H1 (cell line): ENCODE measurements around the gene XRN2. TPM values are rescaled to one million over a fixed set of nuclear protein-coding genes. Genes with fewer than 3 reads are reported as not detected.

Source experiments
- CTCF ChIA-PET: fragments of 300-600 bp; sonication (Branson Sonifier 250); formaldehyde crosslinking; loops from one replicate; lab custom pipeline; 2021; ENCODE audit not compliant: partially characterized antibody; lab: Charles Lee
- POLR2A ChIA-PET: fragments of 300-600 bp; sonication (Branson Sonifier 250); formaldehyde crosslinking; loops from one replicate; lab custom pipeline; 2021; ENCODE audit warnings: inconsistent platforms; ENCODE audit not compliant: partially characterized antibody; lab: Charles Lee
- DNase-seq, 2 experiments: peaks; one replicate each; pipeline versions ENCODE4 v3.0.0 to v3.0.0-alpha.2; 2010 to 2022; ENCODE audit warnings: low spot score in 2 of 2, low read depth in 1 of 2, mixed read lengths in 1 of 2
- FAIRE-seq: peaks from 2 replicates; lab custom pipeline; 2011; peaks lifted over from hg19 to GRCh38; lab: Jason Lieb, UNC
- H2AFZ ChIP-seq: 2 replicates; pipeline ENCODE4 v1.8.1; 2012; ENCODE audit warnings: low read length, inconsistent platforms
- H2AK5ac ChIP-seq: 2 replicates; pipeline ENCODE4 v1.6.1; 2013; ENCODE audit warnings: low read depth, low read length
- H2BK120ac ChIP-seq: replicated peaks from 2 replicates; pipeline ENCODE3; 2013; ENCODE audit warnings: low read depth, low read length, inconsistent platforms
- H2BK12ac ChIP-seq: 2 replicates; pipeline ENCODE4 v1.6.1; 2013; ENCODE audit warnings: low read depth, low read length
- H2BK15ac ChIP-seq: 2 replicates; pipeline ENCODE4 v1.6.1; 2013; ENCODE audit warnings: low read length
- H2BK20ac ChIP-seq: 2 replicates; pipeline ENCODE4 v1.6.1; 2013; ENCODE audit warnings: low read length
- H2BK5ac ChIP-seq: 2 replicates; pipeline ENCODE4 v1.6.1; 2013; ENCODE audit warnings: low read depth, low read length
- H3K14ac ChIP-seq: 2 replicates; pipeline ENCODE4 v1.6.1; 2013; ENCODE audit warnings: inconsistent platforms; ENCODE audit not compliant: insufficient read length
- H3K18ac ChIP-seq: 2 replicates; pipeline ENCODE4 v1.6.1; 2013; ENCODE audit warnings: low read length; ENCODE audit errors: extremely low read depth
- H3K23ac ChIP-seq: 2 replicates; pipeline ENCODE4 v1.6.1; 2013; ENCODE audit warnings: inconsistent platforms; ENCODE audit not compliant: insufficient read length
- H3K23me2 ChIP-seq: 2 replicates; pipeline ENCODE4 v1.6.1; 2013; ENCODE audit warnings: low read depth, low read length
- H3K27ac ChIP-seq: 2 replicates; pipeline ENCODE4 v1.6.1; 2011; ENCODE audit warnings: low read depth, low read length, inconsistent platforms
- H3K27me3 ChIP-seq, 4 experiments: replicated peaks in 1 of 4; 1 replicate in 1 of 4; 2 replicates in 3 of 4; pipeline versions ENCODE4 v1.6.1 to v1.8.1; 2011 to 2013; ENCODE audit warnings: low read length in 3 of 4, mild to moderate bottlenecking in 3 of 4, inconsistent platforms in 2 of 4, mixed read lengths in 2 of 4, moderate library complexity in 1 of 4; ENCODE audit not compliant: control insufficient read depth in 3 of 4, insufficient read depth in 3 of 4; ENCODE audit errors: extremely low read depth in 1 of 4
- H3K36me3 ChIP-seq, 4 experiments: 2 replicates each; pipeline versions ENCODE4 v1.6.1 to v1.8.1; 2011 to 2013; ENCODE audit warnings: mild to moderate bottlenecking in 4 of 4, low read length in 3 of 4, moderate library complexity in 2 of 4, control low read depth in 1 of 4, inconsistent platforms in 1 of 4; ENCODE audit not compliant: insufficient read depth in 4 of 4, control insufficient read depth in 2 of 4
- H3K4ac ChIP-seq: replicated peaks from 2 replicates; pipeline ENCODE3; 2013; ENCODE audit warnings: low read length, low read depth, mixed read lengths, inconsistent platforms; ENCODE audit not compliant: insufficient read length
- H3K4me1 ChIP-seq, 4 experiments: replicated peaks in 1 of 4; 1 replicate in 1 of 4; 2 replicates in 3 of 4; pipeline versions ENCODE4 v1.6.1 to v1.8.1; 2011 to 2013; ENCODE audit warnings: low read length in 3 of 4, inconsistent platforms in 2 of 4, mixed read lengths in 1 of 4; ENCODE audit not compliant: insufficient read depth in 4 of 4, control insufficient read depth in 3 of 4
- H3K4me2 ChIP-seq, 2 experiments: 2 replicates each; pipeline versions ENCODE4 v1.6.1 to v1.8.1; 2011 to 2013; ENCODE audit warnings: low read depth in 2 of 2, low read length in 2 of 2, control low read depth in 1 of 2, inconsistent platforms in 1 of 2, mild to moderate bottlenecking in 1 of 2; ENCODE audit not compliant: insufficient read depth in 1 of 2
- H3K4me3 ChIP-seq, 4 experiments: fragments of 200-600, 300-600 bp in 1 of 4; sonication (generic), shearing (Covaris generic), sonication (Bioruptor Twin) in 1 of 4; 2 replicates each; pipeline versions ENCODE4 v1.5.1 to v1.8.1; 2011 to 2016; ENCODE audit warnings: low read length in 4 of 4, low read depth in 3 of 4, control low read depth in 2 of 4, inconsistent platforms in 2 of 4, mild to moderate bottlenecking in 2 of 4, mixed read lengths in 1 of 4, moderate library complexity in 1 of 4; ENCODE audit not compliant: insufficient read depth in 2 of 4; ENCODE audit errors: extremely low read depth in 1 of 4
- H3K56ac ChIP-seq: replicated peaks from 2 replicates; pipeline ENCODE3; 2013; ENCODE audit warnings: low read depth, mild to moderate bottlenecking, mixed read lengths, low read length, inconsistent platforms; ENCODE audit not compliant: insufficient read length
- H3K79me1 ChIP-seq: 2 replicates; pipeline ENCODE4 v1.6.1; 2013; ENCODE audit warnings: low read depth, low read length, control low read depth
- H3K79me2 ChIP-seq, 2 experiments: 2 replicates each; pipeline versions ENCODE4 v1.6.1 to v1.8.1; 2012 to 2013; ENCODE audit warnings: low read length in 2 of 2, mild to moderate bottlenecking in 2 of 2, inconsistent platforms in 1 of 2; ENCODE audit not compliant: insufficient read depth in 2 of 2, control insufficient read depth in 1 of 2
- H3K9ac ChIP-seq, 4 experiments: replicated peaks in 1 of 4; 1 replicate in 1 of 4; 2 replicates in 3 of 4; pipeline versions ENCODE4 v1.6.1 to v1.8.1; 2011 to 2013; ENCODE audit warnings: low read depth in 3 of 4, low read length in 3 of 4, control low read depth in 2 of 4, mild to moderate bottlenecking in 2 of 4, moderate library complexity in 2 of 4, inconsistent platforms in 1 of 4; ENCODE audit errors: extremely low read depth in 1 of 4
- H3K9me3 ChIP-seq, 2 experiments: 2 replicates each; pipeline versions ENCODE4 v1.6.1 to v1.8.1; 2012 to 2013; ENCODE audit warnings: mild to moderate bottlenecking in 2 of 2, moderate library complexity in 2 of 2, control low read depth in 1 of 2, inconsistent platforms in 1 of 2, low read depth in 1 of 2, low read length in 1 of 2, mixed read lengths in 1 of 2; ENCODE audit not compliant: insufficient read depth in 2 of 2
- H4K20me1 ChIP-seq, 2 experiments: replicated peaks in 1 of 2; 2 replicates each; pipeline versions ENCODE3 to v1.8.1; 2011 to 2013; ENCODE audit warnings: inconsistent platforms in 2 of 2, low read length in 2 of 2, mild to moderate bottlenecking in 1 of 2; ENCODE audit not compliant: insufficient read depth in 2 of 2, control insufficient read depth in 1 of 2
- H4K5ac ChIP-seq: 2 replicates; pipeline ENCODE4 v1.6.1; 2013; ENCODE audit warnings: low read length, low read depth, mixed read lengths, inconsistent platforms; ENCODE audit not compliant: insufficient read length
- H4K8ac ChIP-seq: 2 replicates; pipeline ENCODE4 v1.8.0; 2013; ENCODE audit warnings: mild to moderate bottlenecking, moderate library complexity, low read length, inconsistent platforms; ENCODE audit not compliant: insufficient read depth; ENCODE audit errors: extremely low read depth
- H4K91ac ChIP-seq: replicated peaks from 2 replicates; pipeline ENCODE3; 2013; ENCODE audit warnings: low read length, mixed read lengths, inconsistent platforms; ENCODE audit not compliant: insufficient read length
- MAFK ChIP-seq: IDR thresholded peaks from 2 replicates; pipeline ENCODE4 v1.6.1; 2012; ENCODE audit warnings: low read depth, mild to moderate bottlenecking, improper control_type of control experiment, low read length
- ZNF274 ChIP-seq: IDR thresholded peaks from 2 replicates; pipeline ENCODE4 v1.7.0; 2012; ENCODE audit warnings: low read length, borderline replicate concordance; ENCODE audit errors: extremely low read depth
- polyA plus RNA-seq, 7 experiments: library from polyadenylated mRNA; depleted of rRNA in 3 of 7; stranded (reverse) in 5 of 7; unstranded in 2 of 7; fragments of >200 nt in 5 of 7; fragments of 200-250 nt in 2 of 7; gene quantifications; 1 replicate in 5 of 7; 2 replicates in 1 of 7; 4 replicates in 1 of 7; pipeline versions ENCODE4 v1.2.1 to v1.2.3, GENCODE V29; 2011 to 2013; ENCODE audit warnings: missing spikeins in 2 of 7, mixed read lengths in 2 of 7
- total RNA-seq: library from RNA; stranded (reverse); fragmentation: NEBNext Ultra II Directional; extraction: Animal tissue kit (Norgen Biotek cat#: 25700); gene quantifications from 2 replicates; pipeline ENCODE4 v1.2.1, GENCODE V29; 2021

The XRN2 gene
- total and polyA plus RNA-seq, 2 of the 8 experiments (the other 6 are each of a cell fraction or from before 2014, with no cell fraction given) = 60.3 to 139 TPM

DNA sequence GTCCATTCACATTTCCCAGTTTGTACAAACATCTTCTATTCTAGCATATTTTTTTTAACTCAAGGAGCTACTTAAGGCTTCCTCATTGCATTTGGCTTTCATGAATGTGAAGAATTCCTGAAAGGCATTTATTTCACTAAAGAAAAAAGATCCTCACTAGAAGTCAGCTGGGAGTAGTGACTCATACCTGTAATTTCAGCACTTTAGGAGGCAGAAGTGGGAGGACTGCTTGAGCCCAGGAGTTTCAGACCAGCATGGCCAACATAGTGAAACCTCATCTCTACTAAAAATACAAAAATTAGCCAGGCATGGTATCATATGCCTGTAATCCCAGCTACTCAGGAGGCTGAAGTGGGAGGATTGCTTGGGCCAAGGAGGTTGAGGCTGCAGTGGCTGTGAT lies 30.9 kb upstream of the XRN2 start:
- no peak overlapping the region for H2AFZ ChIP-seq
- no peaks in the 10 kb centered on the region for H3K36me3 ChIP-seq
- H3K4me3 ChIP-seq = no peak overlapping the region
- no peak overlapping the region for H3K18ac ChIP-seq
- H3K4ac ChIP-seq = no peak overlapping the region
- no peak for FAIRE-seq
- no peak overlapping the region for H4K8ac ChIP-seq
- no peaks in the 10 kb centered on the region for H3K23me2 ChIP-seq
- H3K4me2 ChIP-seq = no peak overlapping the region
- no peak overlapping the region for H3K14ac ChIP-seq
- H2BK12ac ChIP-seq = no peak overlapping the region
- no peak overlapping the region for H2BK20ac ChIP-seq
- no peak for DNase-seq
- ChIA-PET POLR2A (no interaction called here), CTCF (interaction anchor here (1.1 to 1.8 kb wide), 2 partner anchors 37 to 47 kb away, joined by 3 to 5 read pairs; no protein-coding TSS in a partner anchor)
- no peak overlapping the region for H4K91ac ChIP-seq
- H2BK120ac ChIP-seq = no peak overlapping the region
- H3K56ac ChIP-seq = no peak overlapping the region
- H3K79me2 ChIP-seq = no peaks in the 10 kb centered on the region
- no peak overlapping the region for H2AK5ac ChIP-seq
- H3K27me3 ChIP-seq = no peaks in the 10 kb centered on the region
- H4K5ac ChIP-seq = no peak overlapping the region
- H3K23ac ChIP-seq = no peak overlapping the region
- no peaks in the 10 kb centered on the region for H3K4me1 ChIP-seq
- H3K27ac ChIP-seq = no peak overlapping the region
- H4K20me1 ChIP-seq = no peaks in the 10 kb centered on the region
- no peaks in the 10 kb centered on the region for H3K79me1 ChIP-seq
- no peak for TF ChIP-seq ZNF274
- TF ChIP-seq MAFK = no peak
- H3K9me3 ChIP-seq = 0 out of 4 replicates have a peak, but pooled peaks cover 0 to 1% of the 10 kb centered on the region in 2 experiments
- no peak overlapping the region for H3K9ac ChIP-seq
- H2BK15ac ChIP-seq = no peak overlapping the region
- no peak overlapping the region for H2BK5ac ChIP-seq
